IMR-90 (cell line): ENCODE data around the gene SOWAHC. TPM values are rescaled to one million over a fixed set of nuclear protein-coding genes. Genes with fewer than 3 reads are reported as not detected.

ENCODE experiments used
- ATAC-seq: fragments of 200-7000 bp; cut with Tn5 transposase; 2 replicates; pipeline ENCODE4 v1.9.1; 2020; ENCODE audit warnings: low read depth, mild to moderate bottlenecking, moderate library complexity
- BruUV-seq: library from RNA; stranded (reverse); fragments of 400-500 nt; replicated peaks from 2 replicates; lab custom pipeline; 2021; lab: Mats Ljungman, UMichigan
- CTCF ChIA-PET: fragments of 300-600 bp; formaldehyde crosslinking; extraction: SDS; loops from one replicate; lab custom pipeline; 2021; ENCODE audit warnings: antibody characterized with exemption; lab: Yijun Ruan, JAX
- POLR2A ChIA-PET: fragments of 300-600 bp; sonication (Branson Sonifier 250); formaldehyde crosslinking; loops from one replicate; lab custom pipeline; 2022; ENCODE audit warnings: antibody characterized with exemption; ENCODE audit not compliant: unreplicated experiment; lab: Charles Lee
- DNase-seq: peaks from one replicate; pipeline ENCODE4 v3.0.0; 2013
- H2AFZ ChIP-seq: replicated peaks from 2 replicates; pipeline ENCODE3; 2013; ENCODE audit warnings: low read length, mild to moderate bottlenecking; ENCODE audit not compliant: poor library complexity
- H2AK5ac ChIP-seq: 2 replicates; pipeline ENCODE4 v1.6.1; 2013; ENCODE audit warnings: low read depth, low read length, inconsistent platforms
- H2AK9ac ChIP-seq: replicated peaks from 2 replicates; pipeline ENCODE3; 2013; ENCODE audit warnings: mild to moderate bottlenecking, low read depth, low read length, moderate library complexity; ENCODE audit not compliant: poor library complexity
- H2BK120ac ChIP-seq: 2 replicates; pipeline ENCODE4 v1.6.1; 2013; ENCODE audit warnings: low read depth, low read length, inconsistent platforms
- H2BK15ac ChIP-seq: 3 replicates; pipeline ENCODE4 v1.6.1; 2013; ENCODE audit warnings: low read depth, low read length, inconsistent platforms
- H2BK20ac ChIP-seq: 2 replicates; pipeline ENCODE4 v1.6.1; 2013; ENCODE audit warnings: low read depth, mild to moderate bottlenecking, inconsistent platforms, low read length, moderate library complexity
- H2BK5ac ChIP-seq: 2 replicates; pipeline ENCODE4 v1.6.1; 2013; ENCODE audit warnings: mild to moderate bottlenecking, low read depth, low read length, inconsistent platforms; ENCODE audit not compliant: poor library complexity, severe bottlenecking
- H3K14ac ChIP-seq: replicated peaks from 2 replicates; pipeline ENCODE4 v1.6.1; 2013; ENCODE audit warnings: low read depth, low read length, inconsistent platforms
- H3K18ac ChIP-seq: 2 replicates; pipeline ENCODE4 v1.6.1; 2013; ENCODE audit warnings: low read depth, low read length, control low read depth
- H3K23ac ChIP-seq: 2 replicates; pipeline ENCODE4 v1.6.1; 2013; ENCODE audit warnings: low read depth, low read length, inconsistent platforms
- H3K27ac ChIP-seq: 2 replicates; pipeline ENCODE4 v1.5.1; 2013; ENCODE audit warnings: mild to moderate bottlenecking, control low read depth, low read length; ENCODE audit not compliant: insufficient read depth
- H3K27me3 ChIP-seq: 2 replicates; pipeline ENCODE4 v1.6.1; 2013; ENCODE audit warnings: low read length; ENCODE audit not compliant: control insufficient read depth, insufficient read depth
- H3K36me3 ChIP-seq: 2 replicates; pipeline ENCODE4 v1.6.1; 2013; ENCODE audit warnings: low read length, mixed read lengths; ENCODE audit not compliant: control insufficient read depth, insufficient read depth
- H3K4ac ChIP-seq: 2 replicates; pipeline ENCODE4 v1.6.1; 2013; ENCODE audit warnings: low read depth, low read length, inconsistent platforms
- H3K4me1 ChIP-seq: 2 replicates; pipeline ENCODE4 v1.6.1; 2013; ENCODE audit warnings: low read length, mixed read lengths; ENCODE audit not compliant: control insufficient read depth, insufficient read depth
- H3K4me2 ChIP-seq: 2 replicates; pipeline ENCODE4 v1.6.1; 2013; ENCODE audit warnings: low read depth, mild to moderate bottlenecking, control low read depth, low read length, moderate library complexity
- H3K4me3 ChIP-seq: 2 replicates; pipeline ENCODE4 v1.5.1; 2013; ENCODE audit warnings: low read depth, mild to moderate bottlenecking, control low read depth, low read length, moderate library complexity; ENCODE audit not compliant: insufficient read depth
- H3K56ac ChIP-seq: 2 replicates; pipeline ENCODE4 v1.6.1; 2013; ENCODE audit warnings: low read length, inconsistent platforms; ENCODE audit not compliant: insufficient read depth; ENCODE audit errors: extremely low read depth
- H3K79me1 ChIP-seq, 2 experiments: 2 replicates each; pipeline ENCODE4 v1.6.1; 2013; ENCODE audit warnings: low read length in 2 of 2, inconsistent platforms in 1 of 2, low read depth in 1 of 2
- H3K9ac ChIP-seq: 2 replicates; pipeline ENCODE4 v1.6.1; 2013; ENCODE audit warnings: low read depth, low read length, control low read depth
- H3K9me1 ChIP-seq: 2 replicates; pipeline ENCODE4 v1.6.1; 2013; ENCODE audit warnings: low read length, inconsistent platforms; ENCODE audit not compliant: insufficient read depth
- H3K9me3 ChIP-seq: 2 replicates; pipeline ENCODE4 v1.6.1; 2013; ENCODE audit warnings: low read length; ENCODE audit not compliant: control insufficient read depth, insufficient read depth
- H4K20me1 ChIP-seq: 2 replicates; pipeline ENCODE4 v1.6.1; 2013; ENCODE audit warnings: low read length, inconsistent platforms; ENCODE audit not compliant: insufficient read depth
- H4K5ac ChIP-seq: 2 replicates; pipeline ENCODE4 v1.6.1; 2013; ENCODE audit warnings: mild to moderate bottlenecking, low read depth, low read length, control low read depth
- H4K8ac ChIP-seq, 2 experiments: 2 replicates each; pipeline ENCODE4 v1.6.1; 2013; ENCODE audit warnings: low read depth in 2 of 2, low read length in 2 of 2, control low read depth in 1 of 2, inconsistent platforms in 1 of 2
- H4K91ac ChIP-seq: 2 replicates; pipeline ENCODE4 v1.6.1; 2013; ENCODE audit warnings: low read depth, low read length, inconsistent platforms; ENCODE audit not compliant: insufficient read depth
- BHLHE40 ChIP-seq: fragments of 150-350 bp; IDR thresholded peaks from 2 replicates; pipeline ENCODE4 v1.6.1; 2016; ENCODE audit warnings: mild to moderate bottlenecking, low read depth, low read length
- CHD1 ChIP-seq: IDR thresholded peaks from 2 replicates; pipeline ENCODE4 v1.6.1; 2012; ENCODE audit warnings: low read depth, low read length, improper control_type of control experiment
- ELK1 ChIP-seq: fragments of 150-350 bp; IDR thresholded peaks from 2 replicates; pipeline ENCODE4 v1.6.1; 2016; ENCODE audit warnings: low read depth, mild to moderate bottlenecking, low read length, moderate library complexity, borderline replicate concordance
- MAFK ChIP-seq: IDR thresholded peaks from 2 replicates; pipeline ENCODE4 v1.6.1; 2012; ENCODE audit warnings: low read depth, low read length, improper control_type of control experiment
- NFE2L2 ChIP-seq: fragments of 150-350 bp; IDR thresholded peaks from 2 replicates; pipeline ENCODE4 v1.6.1; 2016; ENCODE audit warnings: low read depth, mild to moderate bottlenecking, low read length
- POLR2A ChIP-seq: IDR thresholded peaks from 2 replicates; pipeline ENCODE4 v1.6.1; 2012; ENCODE audit warnings: mild to moderate bottlenecking, low read depth, low read length
- RAD21 ChIP-seq: IDR thresholded peaks from 2 replicates; pipeline ENCODE4 v1.6.1; 2012; ENCODE audit warnings: low read length, improper control_type of control experiment
- RCOR1 ChIP-seq: IDR thresholded peaks from 2 replicates; pipeline ENCODE4 v1.6.1; 2012; ENCODE audit warnings: mild to moderate bottlenecking, low read length, improper control_type of control experiment; ENCODE audit not compliant: insufficient replicate concordance
- RFX5 ChIP-seq: IDR thresholded peaks from 2 replicates; pipeline ENCODE4 v1.8.0; 2012; ENCODE audit warnings: low read depth, mild to moderate bottlenecking, low read length, moderate library complexity
- SMC3 ChIP-seq: fragments of 150-350 bp; IDR thresholded peaks from 2 replicates; pipeline ENCODE4 v1.6.1; 2016; ENCODE audit warnings: low read depth, mild to moderate bottlenecking, antibody characterized with exemption, low read length, moderate library complexity
- WGBS, 2 experiments: methylation state at CpG; one replicate each; pipeline versions ENCODE4 v1.1.5 to v1.1.7; 2013; ENCODE audit warnings: missing lambda C conversion rate in 2 of 2; ENCODE audit not compliant: insufficient read length in 1 of 2; ENCODE audit errors: extremely low coverage in 2 of 2; 5-methylcytosine and 5-hydroxymethylcytosine counted together
- dilution Hi-C: fragments of 300-500 bp; cut with HindIII; formaldehyde crosslinking; loops from one replicate; pipeline ENCODE4 v1.14.3; 2018; ENCODE audit warnings: low sequenced_read_pairs; ENCODE audit not compliant: unreplicated experiment
- in situ Hi-C: fragments of 300-500 bp; cut with MboI; formaldehyde crosslinking; loops from 3 replicates; pipeline ENCODE4 v1.14.3; 2019; ENCODE audit warnings: low sequenced_read_pairs, inconsistent platforms, mixed read lengths
- intact Hi-C: fragments of 100-400 bp; cut with micrococcal nuclease; formaldehyde crosslinking; loops from 2 replicates; pipeline ENCODE4 v1.10.0; 2022
- polyA plus RNA-seq, 3 experiments: library from polyadenylated mRNA; depleted of rRNA; stranded (reverse); fragments of >200 nt; gene quantifications; 2 replicates each; pipeline ENCODE4 v1.2.3, GENCODE V29; 2012; ENCODE audit warnings: low replicate concordance in 1 of 3
- total RNA-seq: library from RNA; depleted of rRNA; stranded (reverse); fragments of >200 nt; gene quantifications from 2 replicates; pipeline ENCODE4 v1.2.3, GENCODE V29; 2012
- TF ChIP-seq, protein P1 (sequence below): fragments of 150-350 bp; IDR thresholded peaks from 2 replicates; pipeline ENCODE4 v1.6.1; 2017; ENCODE audit warnings: mild to moderate bottlenecking, antibody characterized with exemption, low read length, low read depth
- TF ChIP-seq, protein P2 (sequence below): conservative IDR thresholded peaks from 2 replicates; pipeline ENCODE4 v1.5.1; 2012; ENCODE audit warnings: mild to moderate bottlenecking, low read depth, low read length, improper control_type of control experiment

Gene SOWAHC
- total and polyA plus RNA-seq, 2 of the 4 experiments (the other 2 are of a cell fraction): 3.2 to 4.8 TPM

DNA sequence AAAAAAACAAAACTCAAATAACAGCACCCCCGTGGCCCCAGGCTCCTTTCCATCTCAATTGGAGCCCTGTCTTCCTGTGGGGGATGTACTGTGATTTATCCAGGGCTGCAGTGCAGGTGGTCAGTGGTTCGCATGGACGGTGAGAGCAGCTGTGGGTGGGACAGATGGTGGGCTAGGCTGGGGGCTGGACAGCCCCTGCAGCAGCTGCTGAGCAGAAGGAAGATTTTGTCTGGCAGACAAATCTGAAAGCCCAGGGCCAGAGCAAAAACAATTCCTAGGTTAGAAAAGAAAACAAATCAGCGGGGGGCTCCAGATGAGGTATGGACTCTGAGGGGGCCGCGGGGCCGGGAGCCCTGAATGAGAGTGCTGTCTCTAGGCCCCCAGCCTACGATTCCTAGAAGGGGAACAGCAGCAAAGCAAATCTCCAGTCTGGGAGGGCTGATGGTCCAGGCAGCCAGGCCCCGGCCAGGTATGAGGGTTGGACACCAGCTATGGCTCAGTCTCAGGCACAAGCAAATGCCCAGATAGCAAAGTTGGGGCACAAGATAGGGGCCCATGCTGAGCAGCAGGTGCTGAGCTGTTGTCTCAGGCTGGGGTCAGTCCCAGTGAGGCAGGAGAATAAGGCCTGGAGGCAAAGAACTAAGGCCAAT, 45.4 kb downstream of the SOWAHC start:
- Histone ChIP-seq H4K8ac (no peak overlapping the region), H3K36me3 (no peaks in the 10 kb centered on the region), H3K9ac (no peak overlapping the region), H2AK5ac (no peak overlapping the region), H4K20me1 (no peaks in the 10 kb centered on the region), H2BK120ac (no peak overlapping the region), H3K27me3 (peaks cover 32% of the 10 kb centered on the region), H4K91ac (no peak overlapping the region), H3K27ac (no peak overlapping the region), H3K56ac (no peak overlapping the region), H3K4me2 (no peak overlapping the region), H3K18ac (no peak overlapping the region), H2AFZ (no peak overlapping the region), H2AK9ac (no peak overlapping the region), H3K9me3 (no peaks in the 10 kb centered on the region), H3K4ac (no peak overlapping the region), H4K5ac (no peak overlapping the region), H3K4me3 (no peak overlapping the region), H2BK15ac (no peak overlapping the region), H3K23ac (no peak overlapping the region), H3K14ac (no peak overlapping the region), H3K4me1 (no peaks in the 10 kb centered on the region), H2BK20ac (no peak overlapping the region), H3K79me1 (no peaks in the 10 kb centered on the region), H2BK5ac (no peak overlapping the region), H3K9me1 (no peaks in the 10 kb centered on the region)
- POLR2A ChIA-PET: no interaction called here
- TF ChIP-seq CHD1 (no peak), RAD21 (no peak), SMC3 (no peak), POLR2A (no peak), RCOR1 (no peak), RFX5 (no peak), BHLHE40 (no peak), ELK1 (no peak), MAFK (no peak), NFE2L2 (no peak)
- TF ChIP-seq, protein P1, sequence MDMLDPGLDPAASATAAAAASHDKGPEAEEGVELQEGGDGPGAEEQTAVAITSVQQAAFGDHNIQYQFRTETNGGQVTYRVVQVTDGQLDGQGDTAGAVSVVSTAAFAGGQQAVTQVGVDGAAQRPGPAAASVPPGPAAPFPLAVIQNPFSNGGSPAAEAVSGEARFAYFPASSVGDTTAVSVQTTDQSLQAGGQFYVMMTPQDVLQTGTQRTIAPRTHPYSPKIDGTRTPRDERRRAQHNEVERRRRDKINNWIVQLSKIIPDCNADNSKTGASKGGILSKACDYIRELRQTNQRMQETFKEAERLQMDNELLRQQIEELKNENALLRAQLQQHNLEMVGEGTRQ: no peak
- TF ChIP-seq, protein P2, sequence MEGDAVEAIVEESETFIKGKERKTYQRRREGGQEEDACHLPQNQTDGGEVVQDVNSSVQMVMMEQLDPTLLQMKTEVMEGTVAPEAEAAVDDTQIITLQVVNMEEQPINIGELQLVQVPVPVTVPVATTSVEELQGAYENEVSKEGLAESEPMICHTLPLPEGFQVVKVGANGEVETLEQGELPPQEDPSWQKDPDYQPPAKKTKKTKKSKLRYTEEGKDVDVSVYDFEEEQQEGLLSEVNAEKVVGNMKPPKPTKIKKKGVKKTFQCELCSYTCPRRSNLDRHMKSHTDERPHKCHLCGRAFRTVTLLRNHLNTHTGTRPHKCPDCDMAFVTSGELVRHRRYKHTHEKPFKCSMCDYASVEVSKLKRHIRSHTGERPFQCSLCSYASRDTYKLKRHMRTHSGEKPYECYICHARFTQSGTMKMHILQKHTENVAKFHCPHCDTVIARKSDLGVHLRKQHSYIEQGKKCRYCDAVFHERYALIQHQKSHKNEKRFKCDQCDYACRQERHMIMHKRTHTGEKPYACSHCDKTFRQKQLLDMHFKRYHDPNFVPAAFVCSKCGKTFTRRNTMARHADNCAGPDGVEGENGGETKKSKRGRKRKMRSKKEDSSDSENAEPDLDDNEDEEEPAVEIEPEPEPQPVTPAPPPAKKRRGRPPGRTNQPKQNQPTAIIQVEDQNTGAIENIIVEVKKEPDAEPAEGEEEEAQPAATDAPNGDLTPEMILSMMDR: no peak
- dilution Hi-C loops: no loop called here
- in situ Hi-C loops: no loop called here
- CTCF ChIA-PET: no interaction called here
- WGBS, 2 experiments: 47% methylated on average over 8 of the region's 9 CpGs; no CpG with 5 or more reads in 1 of the 2 experiments
- no TSS peak for BruUV-seq
- intact Hi-C loops: loop anchor here (10.0 kb wide), 1 partner anchor 85 kb away; no protein-coding TSS in a partner anchor
- DNase-seq: no peak
- ATAC-seq: no peak
